CD4-positive, CD25-positive, alpha-beta regulatory T cell (primary cell): ENCODE results near the gene SLC24A3. TPM values are rescaled to one million over a fixed set of nuclear protein-coding genes. Genes with fewer than 3 reads are reported as not detected.

Source experiments
- ATAC-seq, 2 donors: fragments of 150-1000 bp; cut with Tn5 transposase; one replicate each; pipeline ENCODE4 v1.10.0; 2021; ENCODE audit warnings: low read depth in 2 of 2, moderate number of reproducible peaks in 2 of 2, moderate library complexity in 1 of 2
- DNase-seq, 3 donors: peaks; one replicate each; pipeline versions ENCODE4 v3.0.0 to v3.0.0-alpha.2; 2012 to 2022; ENCODE audit warnings: mixed read lengths in 1 of 3
- H3K27ac ChIP-seq: one replicate; pipeline ENCODE4 v1.7.0; 2013; ENCODE audit warnings: mild to moderate bottlenecking, low read length; ENCODE audit not compliant: insufficient read depth, poor library complexity, severe bottlenecking
- H3K27me3 ChIP-seq: one replicate; pipeline ENCODE4 v1.7.0; 2013; ENCODE audit warnings: low read length; ENCODE audit not compliant: control insufficient read depth, insufficient read depth
- H3K36me3 ChIP-seq: one replicate; pipeline ENCODE4 v1.7.0; 2013; ENCODE audit warnings: mild to moderate bottlenecking, low read length, moderate library complexity; ENCODE audit not compliant: control insufficient read depth, insufficient read depth
- H3K4me1 ChIP-seq: 2 replicates; pipeline ENCODE4 v1.7.0; 2013; ENCODE audit warnings: mild to moderate bottlenecking, low read length; ENCODE audit not compliant: insufficient read depth, control insufficient read depth, poor library complexity, severe bottlenecking
- H3K4me3 ChIP-seq: one replicate; pipeline ENCODE4 v1.7.0; 2013; ENCODE audit warnings: low read depth, mild to moderate bottlenecking, low read length, moderate library complexity
- H3K9me3 ChIP-seq, 2 experiments: 1 replicate in 1 of 2; 2 replicates in 1 of 2; pipeline ENCODE4 v1.7.0; 2013; ENCODE audit warnings: low read length in 2 of 2, mild to moderate bottlenecking in 1 of 2, moderate library complexity in 1 of 2; ENCODE audit not compliant: control insufficient read depth in 2 of 2
- H3K27ac Mint-ChIP-seq, 3 donors: one replicate each; pipeline ENCODE4 v1.8.0; 2020 to 2022; ENCODE audit warnings: mild to moderate bottlenecking in 3 of 3, mixed read lengths in 3 of 3, moderate library complexity in 2 of 3
- H3K27me3 Mint-ChIP-seq: one replicate; pipeline ENCODE4 v1.8.0; 2022; ENCODE audit warnings: mild to moderate bottlenecking, mixed read lengths
- H3K36me3 Mint-ChIP-seq: one replicate; pipeline ENCODE4 v1.8.0; 2020; ENCODE audit warnings: mixed read lengths
- H3K4me1 Mint-ChIP-seq, 4 donors: one replicate each; pipeline ENCODE4 v1.8.0; 2020 to 2022; ENCODE audit warnings: mixed read lengths in 4 of 4, mild to moderate bottlenecking in 1 of 4
- H3K4me3 Mint-ChIP-seq, 4 donors: one replicate each; pipeline ENCODE4 v1.8.0; 2020 to 2022; ENCODE audit warnings: mild to moderate bottlenecking in 4 of 4, mixed read lengths in 4 of 4, moderate library complexity in 3 of 4
- H3K9me3 Mint-ChIP-seq, 7 donors: one replicate each; pipeline ENCODE4 v1.8.0; 2020 to 2022; ENCODE audit warnings: mixed read lengths in 7 of 7, mild to moderate bottlenecking in 3 of 7, moderate library complexity in 2 of 7
- polyA plus RNA-seq, 4 donors: library from polyadenylated mRNA; unstranded; fragments of 300-500 nt; fragmentation: Illumina TruSeq; gene quantifications; one replicate each; pipeline ENCODE4 v1.2.3, GENCODE V29; 2021
- total RNA-seq: library from RNA; stranded (reverse); gene quantifications from one replicate; pipeline ENCODE4 v1.2.3, GENCODE V29; 2022

SLC24A3 gene
- total and polyA plus RNA-seq, 5 donors from 2014 or later = 0.25 TPM; not detected in 4

DNA sequence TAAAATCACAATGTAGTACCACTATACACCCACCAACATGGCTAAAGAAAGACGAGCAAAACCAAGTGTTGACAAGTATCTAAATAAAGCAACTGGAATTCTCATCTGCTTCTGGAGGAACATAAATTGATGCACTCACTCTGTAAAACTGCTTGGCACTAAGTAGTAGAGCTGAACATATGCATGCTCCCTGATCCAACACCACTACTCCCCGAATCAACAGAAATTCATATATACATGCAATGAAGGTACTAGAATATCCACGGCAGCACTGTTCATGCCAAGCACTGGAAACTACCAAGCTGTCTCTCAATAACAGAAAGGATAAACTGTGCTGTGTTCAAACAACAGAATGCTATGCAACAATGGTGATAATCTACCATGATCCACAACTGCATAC is 326.1 kb downstream of the SLC24A3 start:
- H3K36me3 ChIP-seq = no peaks in the 10 kb centered on the region
- ATAC-seq (no peak), DNase-seq (no peak)
- Mint-ChIP-seq H3K9me3 (peaks cover 0 to 4% (median 0%) of the 10 kb centered on the region in 7 donors), H3K36me3 (no peaks in the 10 kb centered on the region), H3K27me3 (no peaks in the 10 kb centered on the region), H3K27ac (no peak overlapping the region), H3K4me1 (no peaks in the 10 kb centered on the region), H3K4me3 (no peak overlapping the region)
- H3K27ac ChIP-seq = no peak overlapping the region
- no peak overlapping the region for H3K4me3 ChIP-seq
- no peaks in the 10 kb centered on the region for H3K27me3 ChIP-seq
- no peaks in the 10 kb centered on the region for H3K4me1 ChIP-seq
- no peaks in the 10 kb centered on the region for H3K9me3 ChIP-seq

DNA sequence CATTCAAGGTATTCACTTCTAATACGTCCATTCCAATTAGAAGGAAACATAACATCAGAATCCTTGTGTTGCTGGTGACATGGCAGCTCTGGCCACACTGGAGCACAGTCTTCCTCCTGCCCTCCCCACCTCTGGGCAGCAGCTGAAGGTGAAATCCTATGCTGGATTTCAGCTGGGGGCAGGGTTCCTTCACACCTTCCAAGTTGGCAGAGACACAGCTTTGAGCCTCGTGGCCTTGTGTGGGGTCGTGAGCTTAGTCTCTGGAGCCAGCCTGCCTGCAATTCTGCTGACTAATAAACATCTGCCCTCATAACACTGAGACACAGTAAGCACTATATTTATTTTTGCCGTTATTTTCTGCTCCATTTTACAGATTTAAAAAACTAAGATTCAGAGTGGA is 326.7 kb downstream of the SLC24A3 start:
- ATAC-seq (no peak), DNase-seq (no peak)
- H3K9me3 ChIP-seq = no peaks in the 10 kb centered on the region
- no peaks in the 10 kb centered on the region for H3K27me3 Mint-ChIP-seq
- H3K36me3 ChIP-seq = no peaks in the 10 kb centered on the region
- no peaks in the 10 kb centered on the region for H3K4me1 Mint-ChIP-seq
- no peaks in the 10 kb centered on the region for H3K27me3 ChIP-seq
- H3K4me3 ChIP-seq = no peak overlapping the region
- H3K27ac Mint-ChIP-seq = no peak overlapping the region
- peaks cover 0 to 4% (median 0%) of the 10 kb centered on the region in 7 donors for H3K9me3 Mint-ChIP-seq
- no peaks in the 10 kb centered on the region for H3K4me1 ChIP-seq
- H3K36me3 Mint-ChIP-seq = no peaks in the 10 kb centered on the region
- no peak overlapping the region for H3K4me3 Mint-ChIP-seq
- no peak overlapping the region for H3K27ac ChIP-seq

DNA sequence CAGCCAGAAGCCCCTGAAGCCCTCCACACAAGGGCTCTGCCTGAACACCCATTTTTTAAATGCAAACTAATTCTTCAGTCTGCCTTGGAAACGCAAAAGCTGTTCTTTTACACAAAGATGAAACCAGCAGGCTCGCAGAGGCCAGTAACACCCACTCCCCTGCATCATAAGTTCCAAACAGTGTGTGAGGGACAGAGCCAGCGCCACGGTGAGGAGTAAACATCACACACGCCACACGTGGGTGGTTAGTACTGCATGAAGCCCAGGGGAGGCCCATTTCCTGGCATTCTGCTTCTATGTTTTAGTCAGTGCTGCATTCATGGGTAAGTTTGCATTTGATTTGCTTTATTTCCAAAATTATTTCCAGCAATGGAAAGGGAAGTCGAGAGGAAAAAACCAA is 327.9 kb downstream of the SLC24A3 start:
- H3K27me3 Mint-ChIP-seq = no peaks in the 10 kb centered on the region
- H3K4me1 ChIP-seq = no peaks in the 10 kb centered on the region
- H3K9me3 Mint-ChIP-seq = peaks cover 0 to 1% (median 0%) of the 10 kb centered on the region in 7 donors
- no peaks in the 10 kb centered on the region for H3K36me3 ChIP-seq
- no peak overlapping the region for H3K27ac Mint-ChIP-seq
- ATAC-seq = no peak
- no peak overlapping the region for H3K27ac ChIP-seq
- H3K4me3 Mint-ChIP-seq = no peak overlapping the region
- H3K4me3 ChIP-seq = no peak overlapping the region
- H3K4me1 Mint-ChIP-seq = no peaks in the 10 kb centered on the region
- H3K9me3 ChIP-seq = no peaks in the 10 kb centered on the region
- no peaks in the 10 kb centered on the region for H3K27me3 ChIP-seq
- no peak for DNase-seq
- no peaks in the 10 kb centered on the region for H3K36me3 Mint-ChIP-seq

- H3K4me3 ChIP-seq = no peak overlapping the region
- no peak for DNase-seq
- Mint-ChIP-seq H3K9me3 (peaks cover 0 to 3% (median 0%) of the 10 kb centered on the region in 7 donors), H3K27me3 (no peaks in the 10 kb centered on the region), H3K4me3 (no peak overlapping the region), H3K4me1 (no peaks in the 10 kb centered on the region), H3K27ac (no peak overlapping the region), H3K36me3 (no peaks in the 10 kb centered on the region)
- no peak for ATAC-seq
- no peaks in the 10 kb centered on the region for H3K4me1 ChIP-seq
- no peaks in the 10 kb centered on the region for H3K36me3 ChIP-seq
- H3K9me3 ChIP-seq = no peaks in the 10 kb centered on the region
- no peaks in the 10 kb centered on the region for H3K27me3 ChIP-seq
- H3K27ac ChIP-seq = no peak overlapping the region
Measured at GRCh38 chr20:19543101-19543500, 330.7 kb downstream of the SLC24A3 start.

DNA sequence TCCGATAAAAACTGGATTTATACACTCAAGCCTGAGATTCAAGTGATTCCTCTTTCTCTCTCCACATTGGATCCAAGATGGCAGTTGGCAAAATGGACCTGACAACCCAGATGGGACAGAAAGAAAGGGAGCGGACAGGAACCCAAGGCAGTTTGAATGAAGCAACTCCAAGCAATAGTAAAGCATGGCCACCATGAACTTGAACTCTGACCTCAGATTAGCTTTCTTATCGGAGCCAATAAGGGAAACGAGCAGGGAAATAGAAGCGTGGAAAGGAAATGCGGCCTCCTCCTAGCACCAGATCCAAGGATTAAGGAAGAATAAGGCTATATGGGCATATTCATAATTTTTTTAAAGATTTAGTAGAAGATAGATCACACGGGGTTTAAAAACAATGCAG is 332.2 kb downstream of the SLC24A3 start:
- H3K4me3 ChIP-seq = no peak overlapping the region
- H3K9me3 Mint-ChIP-seq = peaks cover 0 to 3% (median 0%) of the 10 kb centered on the region in 7 donors
- H3K27ac Mint-ChIP-seq = no peak overlapping the region
- H3K27me3 ChIP-seq = no peaks in the 10 kb centered on the region
- DNase-seq (no peak), ATAC-seq (no peak)
- H3K27ac ChIP-seq = no peak overlapping the region
- no peak overlapping the region for H3K4me3 Mint-ChIP-seq
- H3K36me3 Mint-ChIP-seq = no peaks in the 10 kb centered on the region
- H3K4me1 Mint-ChIP-seq = no peaks in the 10 kb centered on the region
- H3K27me3 Mint-ChIP-seq = no peaks in the 10 kb centered on the region
- H3K4me1 ChIP-seq = no peaks in the 10 kb centered on the region
- no peaks in the 10 kb centered on the region for H3K9me3 ChIP-seq
- no peaks in the 10 kb centered on the region for H3K36me3 ChIP-seq

- Mint-ChIP-seq H3K27me3 (no peaks in the 10 kb centered on the region), H3K4me3 (no peak overlapping the region), H3K36me3 (no peaks in the 10 kb centered on the region), H3K9me3 (peaks cover 0 to 5% (median 0%) of the 10 kb centered on the region in 7 donors), H3K27ac (no peak overlapping the region), H3K4me1 (no peaks in the 10 kb centered on the region)
- DNase-seq (no peak), ATAC-seq (no peak)
- H3K36me3 ChIP-seq = no peaks in the 10 kb centered on the region
- H3K4me1 ChIP-seq = no peaks in the 10 kb centered on the region
- no peak overlapping the region for H3K4me3 ChIP-seq
- H3K9me3 ChIP-seq = no peaks in the 10 kb centered on the region
- H3K27me3 ChIP-seq = no peaks in the 10 kb centered on the region
- H3K27ac ChIP-seq = no peak overlapping the region
Measured at GRCh38 chr20:19546648-19547047, 334.2 kb downstream of the SLC24A3 start.

DNA sequence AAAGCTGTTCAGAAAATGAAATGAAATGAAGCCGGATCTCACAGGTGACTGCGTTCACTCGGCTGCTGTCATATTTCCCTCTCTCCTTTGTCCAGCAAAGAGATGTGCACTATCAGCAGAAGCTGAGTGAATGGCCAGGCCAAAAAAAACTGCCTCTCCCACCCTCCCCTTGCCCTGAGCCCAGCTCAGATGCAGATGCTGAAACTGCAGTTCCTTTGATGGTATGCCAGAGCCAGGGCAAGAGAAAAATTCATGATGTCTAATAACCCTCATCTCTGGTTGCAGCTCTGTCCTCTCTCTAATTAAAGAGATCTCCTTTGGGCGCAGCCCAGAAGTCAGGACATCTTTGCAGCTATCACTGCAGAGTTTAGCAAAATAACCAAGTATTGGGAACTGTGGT is 335.1 kb downstream of the SLC24A3 start:
- Mint-ChIP-seq H3K36me3 (no peaks in the 10 kb centered on the region), H3K9me3 (peaks cover 0 to 5% (median 0%) of the 10 kb centered on the region in 7 donors), H3K27me3 (no peaks in the 10 kb centered on the region), H3K27ac (no peak overlapping the region), H3K4me3 (no peak overlapping the region), H3K4me1 (no peaks in the 10 kb centered on the region)
- H3K36me3 ChIP-seq = no peaks in the 10 kb centered on the region
- no peaks in the 10 kb centered on the region for H3K4me1 ChIP-seq
- no peak overlapping the region for H3K27ac ChIP-seq
- ATAC-seq (no peak), DNase-seq (no peak)
- no peak overlapping the region for H3K4me3 ChIP-seq
- H3K9me3 ChIP-seq = no peaks in the 10 kb centered on the region
- no peaks in the 10 kb centered on the region for H3K27me3 ChIP-seq

GRCh38 chr20:19549896-19550295 is 337.5 kb downstream of the SLC24A3 start:
- no peaks in the 10 kb centered on the region for H3K27me3 Mint-ChIP-seq
- Histone ChIP-seq H3K4me3 (no peak overlapping the region), H3K27me3 (no peaks in the 10 kb centered on the region), H3K36me3 (no peaks in the 10 kb centered on the region), H3K27ac (no peak overlapping the region), H3K9me3 (no peaks in the 10 kb centered on the region), H3K4me1 (no peaks in the 10 kb centered on the region)
- no peak overlapping the region for H3K4me3 Mint-ChIP-seq
- H3K36me3 Mint-ChIP-seq = no peaks in the 10 kb centered on the region
- peaks cover 0 to 5% (median 0%) of the 10 kb centered on the region in 7 donors for H3K9me3 Mint-ChIP-seq
- H3K4me1 Mint-ChIP-seq = no peaks in the 10 kb centered on the region
- no peak for ATAC-seq
- DNase-seq = no peak
- no peak overlapping the region for H3K27ac Mint-ChIP-seq
